SK-N-SH treated with all-trans-retinoic acid at 6 μM for 48 hours (cell line): ENCODE data around the gene GPRC6A.

Experiments
- CREB5 ChIP-seq: fragments of 250-450 bp; sonication (Bioruptor Pico); IDR thresholded peaks from 2 replicates; pipeline ENCODE4 v1.5.1; 2020; ENCODE audit warnings: low read depth, mild to moderate bottlenecking, moderate library complexity
- CSDC2 ChIP-seq: fragments of 250-450 bp; sonication (Bioruptor Pico); IDR thresholded peaks from 2 replicates; pipeline ENCODE4 v1.5.0; 2020; ENCODE audit warnings: mild to moderate bottlenecking, moderate library complexity
- GLIS3 ChIP-seq: fragments of 250-450 bp; sonication (Bioruptor Pico); IDR thresholded peaks from 2 replicates; pipeline ENCODE4 v1.5.0; 2020; ENCODE audit warnings: mild to moderate bottlenecking, moderate library complexity
- ISL1 ChIP-seq: fragments of 250-450 bp; sonication (Bioruptor Pico); IDR thresholded peaks from 2 replicates; pipeline ENCODE4 v2.1.2; 2022; ENCODE audit warnings: mild to moderate bottlenecking, moderate library complexity
- OSR1 ChIP-seq: fragments of 250-450 bp; sonication (Bioruptor Pico); IDR thresholded peaks from 2 replicates; pipeline ENCODE4 v1.8.0; 2022; ENCODE audit warnings: moderate library complexity, mild to moderate bottlenecking, inconsistent platforms
- PATZ1 ChIP-seq: fragments of 250-450 bp; sonication (Bioruptor Pico); IDR thresholded peaks from 2 replicates; pipeline ENCODE4 v1.8.0; 2020; ENCODE audit warnings: mild to moderate bottlenecking, moderate library complexity, borderline replicate concordance
- RARB ChIP-seq: fragments of 250-450 bp; sonication (Bioruptor Pico); IDR thresholded peaks from 2 replicates; pipeline ENCODE4 v1.8.0; 2021; ENCODE audit warnings: mild to moderate bottlenecking, moderate library complexity
- ZC3H10 ChIP-seq: fragments of 250-450 bp; sonication (Bioruptor Pico); IDR thresholded peaks from 2 replicates; pipeline ENCODE4 v1.5.1; 2021; ENCODE audit warnings: mild to moderate bottlenecking, moderate library complexity
- ZFP3 ChIP-seq: fragments of 250-450 bp; sonication (Bioruptor Pico); IDR thresholded peaks from 2 replicates; pipeline ENCODE4 v1.5.0; 2020; ENCODE audit warnings: mild to moderate bottlenecking, moderate library complexity
- ZFP30 ChIP-seq: fragments of 450-650 bp; formaldehyde crosslinking; IDR thresholded peaks from 2 replicates; pipeline ENCODE4 v1.5.0; 2022; ENCODE audit warnings: mild to moderate bottlenecking, moderate library complexity
- ZNF565 ChIP-seq: fragments of 450-650 bp; formaldehyde crosslinking; conservative IDR thresholded peaks from 2 replicates; pipeline ENCODE4 v1.5.0; 2020; ENCODE audit warnings: low read depth, mild to moderate bottlenecking, moderate library complexity
- ZNF8 ChIP-seq: fragments of 450-650 bp; formaldehyde crosslinking; IDR thresholded peaks from 2 replicates; pipeline ENCODE4 v1.5.0; 2020; ENCODE audit warnings: mild to moderate bottlenecking, moderate library complexity

- TF ChIP-seq PATZ1 (CRISPR knock-in tag) (no peak), ZFP30 (CRISPR knock-in tag) (no peak), ISL1 (CRISPR knock-in tag) (no peak), ZC3H10 (CRISPR knock-in tag) (no peak), ZNF8 (CRISPR knock-in tag) (no peak), CREB5 (CRISPR knock-in tag) (no peak), GLIS3 (CRISPR knock-in tag) (no peak), CSDC2 (CRISPR knock-in tag) (no peak), OSR1 (CRISPR knock-in tag) (no peak), RARB (CRISPR knock-in tag) (no peak), ZFP3 (no peak), ZNF565 (CRISPR knock-in tag) (no peak)
Observed at GRCh38 chr6:116877743-116878142, 48.9 kb upstream of the GPRC6A start.
